Adrenal gland (tissue), 5 donors: ENCODE measurements around the gene RGS14.

ENCODE experiments used
- CTCF ChIP-seq, 6 experiments: fragments of 450-650 bp in 4 of 6; fragments of 200-600 bp in 2 of 6; sonication (generic) in 1 of 6; IDR thresholded peaks; 1 replicate in 5 of 6; 2 replicates in 1 of 6; pipeline versions ENCODE4 v1.5.1 to v1.8.0; 2016 to 2021; ENCODE audit warnings: antibody characterized with exemption in 6 of 6, mild to moderate bottlenecking in 2 of 6, moderate library complexity in 1 of 6
- POLR2A ChIP-seq, 2 donors: fragments of 450-650 bp; IDR thresholded peaks; one replicate each; pipeline ENCODE4 v1.6.1; 2017; ENCODE audit warnings: antibody characterized with exemption in 2 of 2, mild to moderate bottlenecking in 2 of 2, moderate library complexity in 1 of 2
- donor health status: DM: no; HTN: no; CAD: no.

GRCh38 chr5:177367323-177367848, 9.7 kb downstream of the RGS14 start:
- no peak for TF ChIP-seq CTCF (IDR thresholded peaks at IDR 0.05)
- no peak for TF ChIP-seq POLR2A (IDR thresholded peaks at IDR 0.05)
